A549 (cell line): ENCODE results near the gene CHKA.

Source experiments
- CEBPB ChIP-seq, 2 experiments: fragments of >200 bp in 1 of 2; sonication (Bioruptor Twin) in 1 of 2; formaldehyde crosslinking in 1 of 2; IDR thresholded peaks; 2 replicates each; pipeline ENCODE4 v1.6.1; 2012 to 2016
- CHD2 ChIP-seq: fragments of 150-350 bp; IDR thresholded peaks from 2 replicates; pipeline ENCODE4 v1.6.1; 2014; ENCODE audit warnings: low read length; ENCODE audit not compliant: partially characterized antibody
- CTCF ChIP-seq: fragments of >200 bp; sonication (Bioruptor Twin); formaldehyde crosslinking; IDR thresholded peaks from 3 replicates; pipeline ENCODE4 v1.5.1; 2016
- EHMT2 ChIP-seq: fragments of 200-600 bp; sonication (generic); IDR thresholded peaks from 2 replicates; pipeline ENCODE4 v1.6.1; 2016; ENCODE audit warnings: antibody characterized with exemption, low read depth, mild to moderate bottlenecking, moderate library complexity
- ELK1 ChIP-seq: fragments of 150-350 bp; IDR thresholded peaks from 2 replicates; pipeline ENCODE4 v1.6.1; 2014; ENCODE audit warnings: low read depth, mild to moderate bottlenecking, low read length
- HOXB13 ChIP-seq: fragments of 250-450 bp; sonication (Bioruptor Pico); IDR thresholded peaks from 2 replicates; pipeline ENCODE4 v1.5.0; 2020; ENCODE audit warnings: low read depth, mild to moderate bottlenecking, moderate library complexity
- MAX ChIP-seq: IDR thresholded peaks from 2 replicates; pipeline ENCODE4 v1.6.1; 2012
- MYC ChIP-seq: IDR thresholded peaks from 2 replicates; pipeline ENCODE4 v1.6.1; 2012; ENCODE audit warnings: mild to moderate bottlenecking, inconsistent platforms, low read length, improper control_type of control experiment, borderline replicate concordance
- NPAS2 ChIP-seq: fragments of 250-450 bp; sonication (Bioruptor Pico); IDR thresholded peaks from 2 replicates; pipeline ENCODE4 v1.8.0; 2022; ENCODE audit warnings: mild to moderate bottlenecking, moderate library complexity, borderline replicate concordance
- POLR2A ChIP-seq: IDR thresholded peaks from 2 replicates; pipeline ENCODE4 v1.6.1; 2012; ENCODE audit warnings: mild to moderate bottlenecking, low read length
- RAD21 ChIP-seq, 2 experiments: fragments of >200 bp in 1 of 2; sonication (Bioruptor Twin) in 1 of 2; formaldehyde crosslinking in 1 of 2; IDR thresholded peaks in 1 of 2; conservative IDR thresholded peaks in 1 of 2; 2 replicates in 1 of 2; 3 replicates in 1 of 2; pipeline ENCODE4 v1.6.1; 2012 to 2018; ENCODE audit warnings: inconsistent platforms in 1 of 2
- RCOR1 ChIP-seq: fragments of 150-350 bp; IDR thresholded peaks from 2 replicates; pipeline ENCODE4 v1.6.1; 2014; ENCODE audit warnings: antibody characterized with exemption, low read length, low read depth
- TF ChIP-seq, protein P1 (sequence below): fragments of 200-600 bp; sonication (generic); IDR thresholded peaks from 2 replicates; pipeline ENCODE4 v1.6.1; 2016; ENCODE audit warnings: antibody characterized with exemption, mild to moderate bottlenecking, moderate library complexity
- TF ChIP-seq, protein P2 (sequence below): fragments of >200 bp; sonication (Bioruptor Twin); formaldehyde crosslinking; IDR thresholded peaks from 2 replicates; pipeline ENCODE4 v1.6.1; 2016

DNA sequence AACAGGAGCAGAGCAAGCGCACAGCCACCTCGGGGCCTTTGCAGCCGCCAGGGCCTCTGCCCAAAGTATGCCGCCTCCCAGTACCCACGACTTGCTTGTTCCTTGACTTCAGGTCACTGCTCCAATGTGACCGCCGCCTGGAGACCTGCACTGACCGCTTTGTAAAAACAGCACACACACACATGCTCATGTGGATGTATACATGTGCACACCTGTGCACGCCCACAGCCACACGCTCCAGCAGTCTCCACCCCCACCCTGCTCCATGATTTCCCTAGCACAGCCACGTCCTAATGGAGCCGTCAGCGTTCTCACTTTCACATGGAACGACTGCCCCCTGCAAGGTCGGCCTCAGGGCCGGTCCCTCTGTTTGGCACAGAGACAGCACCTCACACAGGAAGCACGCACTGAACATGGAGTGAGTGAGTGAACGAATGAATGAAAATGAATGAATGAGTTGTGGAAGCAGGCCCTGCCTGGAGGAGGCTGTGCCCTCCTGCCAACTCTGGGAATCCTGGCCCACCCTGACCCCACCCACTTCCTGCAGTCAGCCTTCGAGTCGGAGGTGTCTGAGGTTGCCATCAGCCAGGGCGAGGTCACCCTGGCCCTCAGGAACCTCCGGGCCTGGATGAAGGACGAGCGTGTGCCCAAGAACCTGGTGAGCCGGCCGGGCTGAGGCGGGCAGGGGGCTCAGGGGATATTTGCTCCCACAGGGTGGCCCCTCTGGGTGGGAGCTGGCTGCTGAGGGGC, 103.0 kb downstream of the CHKA start:
- TF ChIP-seq NPAS2 (CRISPR knock-in tag): no peak
- TF ChIP-seq RAD21 (conservative IDR thresholded peaks at IDR 0.05 in 1 of 2, IDR thresholded peaks at IDR 0.05 in 1 of 2): no peak
- no peak for TF ChIP-seq MYC
- TF ChIP-seq CTCF: no peak
- no peak for TF ChIP-seq ELK1
- TF ChIP-seq, protein P1, sequence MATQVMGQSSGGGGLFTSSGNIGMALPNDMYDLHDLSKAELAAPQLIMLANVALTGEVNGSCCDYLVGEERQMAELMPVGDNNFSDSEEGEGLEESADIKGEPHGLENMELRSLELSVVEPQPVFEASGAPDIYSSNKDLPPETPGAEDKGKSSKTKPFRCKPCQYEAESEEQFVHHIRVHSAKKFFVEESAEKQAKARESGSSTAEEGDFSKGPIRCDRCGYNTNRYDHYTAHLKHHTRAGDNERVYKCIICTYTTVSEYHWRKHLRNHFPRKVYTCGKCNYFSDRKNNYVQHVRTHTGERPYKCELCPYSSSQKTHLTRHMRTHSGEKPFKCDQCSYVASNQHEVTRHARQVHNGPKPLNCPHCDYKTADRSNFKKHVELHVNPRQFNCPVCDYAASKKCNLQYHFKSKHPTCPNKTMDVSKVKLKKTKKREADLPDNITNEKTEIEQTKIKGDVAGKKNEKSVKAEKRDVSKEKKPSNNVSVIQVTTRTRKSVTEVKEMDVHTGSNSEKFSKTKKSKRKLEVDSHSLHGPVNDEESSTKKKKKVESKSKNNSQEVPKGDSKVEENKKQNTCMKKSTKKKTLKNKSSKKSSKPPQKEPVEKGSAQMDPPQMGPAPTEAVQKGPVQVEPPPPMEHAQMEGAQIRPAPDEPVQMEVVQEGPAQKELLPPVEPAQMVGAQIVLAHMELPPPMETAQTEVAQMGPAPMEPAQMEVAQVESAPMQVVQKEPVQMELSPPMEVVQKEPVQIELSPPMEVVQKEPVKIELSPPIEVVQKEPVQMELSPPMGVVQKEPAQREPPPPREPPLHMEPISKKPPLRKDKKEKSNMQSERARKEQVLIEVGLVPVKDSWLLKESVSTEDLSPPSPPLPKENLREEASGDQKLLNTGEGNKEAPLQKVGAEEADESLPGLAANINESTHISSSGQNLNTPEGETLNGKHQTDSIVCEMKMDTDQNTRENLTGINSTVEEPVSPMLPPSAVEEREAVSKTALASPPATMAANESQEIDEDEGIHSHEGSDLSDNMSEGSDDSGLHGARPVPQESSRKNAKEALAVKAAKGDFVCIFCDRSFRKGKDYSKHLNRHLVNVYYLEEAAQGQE: no peak
- no peak for TF ChIP-seq CHD2
- TF ChIP-seq RCOR1: no peak
- no peak for TF ChIP-seq POLR2A
- TF ChIP-seq CEBPB (IDR thresholded peaks at IDR 0.05): no peak
- TF ChIP-seq EHMT2: no peak
- no peak for TF ChIP-seq MAX
- no peak for TF ChIP-seq HOXB13
- TF ChIP-seq, protein P2, sequence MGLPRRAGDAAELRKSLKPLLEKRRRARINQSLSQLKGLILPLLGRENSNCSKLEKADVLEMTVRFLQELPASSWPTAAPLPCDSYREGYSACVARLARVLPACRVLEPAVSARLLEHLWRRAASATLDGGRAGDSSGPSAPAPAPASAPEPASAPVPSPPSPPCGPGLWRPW: no peak
